ENCODE measurements around the gene FOXD2.

DNA sequence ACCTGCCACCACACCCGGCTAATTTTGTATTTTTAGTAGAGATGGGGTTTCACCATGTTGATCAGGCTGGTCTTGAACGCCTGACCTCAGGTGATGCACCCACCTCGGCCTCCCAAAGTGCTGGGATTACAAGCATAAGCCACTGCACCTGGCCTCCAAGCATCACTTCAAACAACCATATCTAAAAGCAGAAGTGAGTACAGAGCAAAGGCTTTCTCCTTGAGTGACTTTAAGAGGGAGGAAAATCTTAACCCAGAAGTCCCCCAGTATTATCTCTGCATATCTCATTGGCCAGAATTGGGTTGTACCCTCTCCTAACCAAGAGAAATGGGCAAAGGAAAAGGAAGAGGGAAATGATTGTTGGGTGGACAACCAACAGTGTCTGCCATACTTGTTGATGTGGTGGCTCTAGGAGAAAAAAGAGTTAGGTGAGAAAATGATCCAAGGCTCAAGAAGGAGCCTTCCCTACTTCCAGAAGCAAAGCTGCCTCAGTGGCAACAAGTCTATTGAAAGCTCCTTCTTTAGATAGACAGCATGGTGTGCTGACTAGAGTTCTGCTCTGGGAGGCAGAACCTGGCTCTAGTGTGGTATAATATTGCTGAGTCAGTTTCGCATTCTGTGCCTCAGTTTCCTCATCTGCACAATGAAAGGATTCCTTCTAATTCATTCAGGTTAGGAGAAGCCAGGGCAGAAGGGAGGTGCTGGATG, 38.6 kb upstream of the FOXD2 start:
- TF ChIP-seq, protein P1, sequence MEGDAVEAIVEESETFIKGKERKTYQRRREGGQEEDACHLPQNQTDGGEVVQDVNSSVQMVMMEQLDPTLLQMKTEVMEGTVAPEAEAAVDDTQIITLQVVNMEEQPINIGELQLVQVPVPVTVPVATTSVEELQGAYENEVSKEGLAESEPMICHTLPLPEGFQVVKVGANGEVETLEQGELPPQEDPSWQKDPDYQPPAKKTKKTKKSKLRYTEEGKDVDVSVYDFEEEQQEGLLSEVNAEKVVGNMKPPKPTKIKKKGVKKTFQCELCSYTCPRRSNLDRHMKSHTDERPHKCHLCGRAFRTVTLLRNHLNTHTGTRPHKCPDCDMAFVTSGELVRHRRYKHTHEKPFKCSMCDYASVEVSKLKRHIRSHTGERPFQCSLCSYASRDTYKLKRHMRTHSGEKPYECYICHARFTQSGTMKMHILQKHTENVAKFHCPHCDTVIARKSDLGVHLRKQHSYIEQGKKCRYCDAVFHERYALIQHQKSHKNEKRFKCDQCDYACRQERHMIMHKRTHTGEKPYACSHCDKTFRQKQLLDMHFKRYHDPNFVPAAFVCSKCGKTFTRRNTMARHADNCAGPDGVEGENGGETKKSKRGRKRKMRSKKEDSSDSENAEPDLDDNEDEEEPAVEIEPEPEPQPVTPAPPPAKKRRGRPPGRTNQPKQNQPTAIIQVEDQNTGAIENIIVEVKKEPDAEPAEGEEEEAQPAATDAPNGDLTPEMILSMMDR (conservative IDR thresholded peaks at IDR 0.05 in 1 of 2, IDR thresholded peaks at IDR 0.05 in 1 of 2; ENCODE audit: low read depth in 1 of 2, low read length in 2 of 2), result no peak
- no peak for TF ChIP-seq EZH2 (IDR thresholded peaks at IDR 0.05; ENCODE audit: low read length, missing control alignments)
